IMR-90 (cell line): ENCODE data around the gene ZNF580. TPM values are rescaled to one million over a fixed set of nuclear protein-coding genes. Genes with fewer than 3 reads are reported as not detected.

Source experiments
- MAZ ChIP-seq: IDR thresholded peaks from 2 replicates; pipeline ENCODE4 v1.6.1; 2012; ENCODE audit warnings: low read depth, mild to moderate bottlenecking, low read length, improper control_type of control experiment, moderate library complexity, borderline replicate concordance
- NFE2L2 ChIP-seq: fragments of 150-350 bp; IDR thresholded peaks from 2 replicates; pipeline ENCODE4 v1.6.1; 2016; ENCODE audit warnings: low read depth, mild to moderate bottlenecking, low read length
- POLR2A ChIP-seq: IDR thresholded peaks from 2 replicates; pipeline ENCODE4 v1.6.1; 2012; ENCODE audit warnings: mild to moderate bottlenecking, low read depth, low read length
- RCOR1 ChIP-seq: IDR thresholded peaks from 2 replicates; pipeline ENCODE4 v1.6.1; 2012; ENCODE audit warnings: mild to moderate bottlenecking, low read length, improper control_type of control experiment; ENCODE audit not compliant: insufficient replicate concordance
- SMC3 ChIP-seq: fragments of 150-350 bp; IDR thresholded peaks from 2 replicates; pipeline ENCODE4 v1.6.1; 2016; ENCODE audit warnings: low read depth, mild to moderate bottlenecking, antibody characterized with exemption, low read length, moderate library complexity
- polyA plus RNA-seq, 3 experiments: library from polyadenylated mRNA; depleted of rRNA; stranded (reverse); fragments of >200 nt; gene quantifications; 2 replicates each; pipeline ENCODE4 v1.2.3, GENCODE V29; 2012; ENCODE audit warnings: low replicate concordance in 1 of 3
- total RNA-seq: library from RNA; depleted of rRNA; stranded (reverse); fragments of >200 nt; gene quantifications from 2 replicates; pipeline ENCODE4 v1.2.3, GENCODE V29; 2012
- TF ChIP-seq, protein P1 (sequence below): conservative IDR thresholded peaks from 2 replicates; pipeline ENCODE4 v1.5.1; 2012; ENCODE audit warnings: mild to moderate bottlenecking, low read depth, low read length, improper control_type of control experiment

Gene ZNF580
- total and polyA plus RNA-seq, 2 of the 4 experiments (the other 2 are of a cell fraction), result 1.4 to 36.9 TPM

DNA sequence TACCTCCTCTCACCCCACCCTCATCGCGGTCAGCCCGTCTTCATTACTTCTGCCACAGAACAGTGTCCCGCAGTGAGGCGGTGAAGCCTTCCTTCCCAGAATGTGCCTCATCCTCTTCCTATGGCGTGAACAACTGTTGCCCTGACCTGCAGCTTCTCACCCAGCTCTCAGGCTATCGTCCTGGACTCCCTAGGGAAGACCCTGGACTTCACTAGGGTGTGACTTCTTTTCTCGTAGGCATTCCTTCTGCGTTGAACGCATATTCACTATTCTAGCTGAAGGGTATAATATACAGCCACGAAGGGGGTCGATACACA, 34.4 kb upstream of the ZNF580 start (continued):
- TF ChIP-seq, protein P1, sequence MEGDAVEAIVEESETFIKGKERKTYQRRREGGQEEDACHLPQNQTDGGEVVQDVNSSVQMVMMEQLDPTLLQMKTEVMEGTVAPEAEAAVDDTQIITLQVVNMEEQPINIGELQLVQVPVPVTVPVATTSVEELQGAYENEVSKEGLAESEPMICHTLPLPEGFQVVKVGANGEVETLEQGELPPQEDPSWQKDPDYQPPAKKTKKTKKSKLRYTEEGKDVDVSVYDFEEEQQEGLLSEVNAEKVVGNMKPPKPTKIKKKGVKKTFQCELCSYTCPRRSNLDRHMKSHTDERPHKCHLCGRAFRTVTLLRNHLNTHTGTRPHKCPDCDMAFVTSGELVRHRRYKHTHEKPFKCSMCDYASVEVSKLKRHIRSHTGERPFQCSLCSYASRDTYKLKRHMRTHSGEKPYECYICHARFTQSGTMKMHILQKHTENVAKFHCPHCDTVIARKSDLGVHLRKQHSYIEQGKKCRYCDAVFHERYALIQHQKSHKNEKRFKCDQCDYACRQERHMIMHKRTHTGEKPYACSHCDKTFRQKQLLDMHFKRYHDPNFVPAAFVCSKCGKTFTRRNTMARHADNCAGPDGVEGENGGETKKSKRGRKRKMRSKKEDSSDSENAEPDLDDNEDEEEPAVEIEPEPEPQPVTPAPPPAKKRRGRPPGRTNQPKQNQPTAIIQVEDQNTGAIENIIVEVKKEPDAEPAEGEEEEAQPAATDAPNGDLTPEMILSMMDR, result no peak
- TF ChIP-seq MAZ, result no peak
- no peak for TF ChIP-seq POLR2A
- TF ChIP-seq RCOR1, result no peak
- TF ChIP-seq SMC3, result no peak
- no peak for TF ChIP-seq NFE2L2
